Prostate gland (tissue), 2 donors: ENCODE data around the gene SHROOM4. TPM values are rescaled to one million over a fixed set of nuclear protein-coding genes. Genes with fewer than 3 reads are reported as not detected.

Source experiments
- DNase-seq: peaks from one replicate; pipeline ENCODE4 v3.0.0-alpha.2; 2019; ENCODE audit warnings: low spot score
- H3K27ac ChIP-seq, 2 donors: fragments of 200-600 bp; sonication (generic); 2 replicates each; pipeline ENCODE4 v1.5.1; 2017 to 2019
- H3K27me3 ChIP-seq: fragments of 200-600 bp; sonication (generic); replicated peaks from 2 replicates; pipeline ENCODE4 v1.5.1; 2019; ENCODE audit not compliant: insufficient read depth
- H3K36me3 ChIP-seq, 2 donors: fragments of 200-600 bp; sonication (generic); 1 replicate in 1 of 2; 2 replicates in 1 of 2; pipeline versions ENCODE4 v1.5.1 to v1.8.1; 2017 to 2019
- H3K4me1 ChIP-seq: fragments of 200-600 bp; sonication (generic); replicated peaks from 2 replicates; pipeline ENCODE4 v1.5.1; 2019
- H3K4me3 ChIP-seq, 2 donors: fragments of 200-600 bp; sonication (generic); 2 replicates each; pipeline ENCODE4 v1.5.1; 2017 to 2019
- H3K9me3 ChIP-seq: fragments of 200-600 bp; sonication (generic); 2 replicates; pipeline ENCODE4 v1.5.1; 2017
- CTCF ChIP-seq, 4 experiments: fragments of 200-600 bp in 2 of 4; fragments of 450-650 bp in 2 of 4; sonication (generic) in 2 of 4; IDR thresholded peaks; 1 replicate in 3 of 4; 2 replicates in 1 of 4; pipeline ENCODE4 v1.5.1; 2016 to 2019; ENCODE audit warnings: antibody characterized with exemption in 4 of 4, mild to moderate bottlenecking in 2 of 4, moderate library complexity in 2 of 4
- POLR2A ChIP-seq: fragments of 450-650 bp; IDR thresholded peaks from one replicate; pipeline ENCODE4 v1.6.1; 2016; ENCODE audit warnings: antibody characterized with exemption, mild to moderate bottlenecking
- POLR2AphosphoS5 ChIP-seq: sonication (generic); formaldehyde crosslinking; IDR thresholded peaks from one replicate; pipeline ENCODE4 v1.6.1; 2017; ENCODE audit warnings: antibody characterized with exemption
- WGBS: methylation state at CpG from one replicate; pipeline ENCODE4 v1.1.5; 2018; 5-methylcytosine and 5-hydroxymethylcytosine counted together
- intact Hi-C: fragments of 100-400 bp; cut with DNase I; formaldehyde crosslinking; loops from one replicate; pipeline ENCODE4 v1.14.2; 2022
- total RNA-seq, 2 donors: library from RNA; depleted of rRNA; stranded (reverse); fragments of >200 nt; gene quantifications; one replicate each; pipeline ENCODE4 v1.1.0, GENCODE V29; 2016

SHROOM4 gene
- total RNA-seq, 2 donors from 2014 or later, result 6.1 to 7.3 TPM

- Histone ChIP-seq H3K4me1 (no peaks in the 10 kb centered on the region), H3K36me3 (no peaks in the 10 kb centered on the region), H3K27ac (no peak overlapping the region), H3K27me3 (no peaks in the 10 kb centered on the region), H3K9me3 (no peaks in the 10 kb centered on the region), H3K4me3 (no peak overlapping the region)
- 88% methylated on average over 1 of the region's 1 CpG for WGBS
- intact Hi-C loops, result no loop called here
- TF ChIP-seq POLR2AphosphoS5 (no peak), POLR2A (no peak), CTCF (IDR thresholded peaks at IDR 0.05) (no peak)
- no peak for DNase-seq
These were observed 145.1 kb downstream of the SHROOM4 start for GRCh38 chrX:50668860-50669259.

- no peaks in the 10 kb centered on the region for H3K9me3 ChIP-seq
- no peaks in the 10 kb centered on the region for H3K27me3 ChIP-seq
- DNase-seq, result no peak
- intact Hi-C loops, result no loop called here
- H3K27ac ChIP-seq, result no peak overlapping the region
- H3K36me3 ChIP-seq, result no peaks in the 10 kb centered on the region
- TF ChIP-seq CTCF (IDR thresholded peaks at IDR 0.05) (no peak), POLR2AphosphoS5 (no peak), POLR2A (no peak)
- no peak overlapping the region for H3K4me3 ChIP-seq
- H3K4me1 ChIP-seq, result no peaks in the 10 kb centered on the region
These were observed 165.8 kb downstream of the SHROOM4 start for GRCh38 chrX:50648156-50648555.

- H3K4me1 ChIP-seq, result no peaks in the 10 kb centered on the region
- H3K4me3 ChIP-seq, result no peak overlapping the region
- H3K9me3 ChIP-seq, result no peaks in the 10 kb centered on the region
- DNase-seq, result no peak
- TF ChIP-seq POLR2AphosphoS5, result no peak
- no peak for TF ChIP-seq POLR2A
- no peaks in the 10 kb centered on the region for H3K27me3 ChIP-seq
- H3K27ac ChIP-seq, result no peak overlapping the region
- intact Hi-C loops, result no loop called here
- no peaks in the 10 kb centered on the region for H3K36me3 ChIP-seq
These were observed 169.5 kb downstream of the SHROOM4 start for GRCh38 chrX:50644496-50644895.

DNA sequence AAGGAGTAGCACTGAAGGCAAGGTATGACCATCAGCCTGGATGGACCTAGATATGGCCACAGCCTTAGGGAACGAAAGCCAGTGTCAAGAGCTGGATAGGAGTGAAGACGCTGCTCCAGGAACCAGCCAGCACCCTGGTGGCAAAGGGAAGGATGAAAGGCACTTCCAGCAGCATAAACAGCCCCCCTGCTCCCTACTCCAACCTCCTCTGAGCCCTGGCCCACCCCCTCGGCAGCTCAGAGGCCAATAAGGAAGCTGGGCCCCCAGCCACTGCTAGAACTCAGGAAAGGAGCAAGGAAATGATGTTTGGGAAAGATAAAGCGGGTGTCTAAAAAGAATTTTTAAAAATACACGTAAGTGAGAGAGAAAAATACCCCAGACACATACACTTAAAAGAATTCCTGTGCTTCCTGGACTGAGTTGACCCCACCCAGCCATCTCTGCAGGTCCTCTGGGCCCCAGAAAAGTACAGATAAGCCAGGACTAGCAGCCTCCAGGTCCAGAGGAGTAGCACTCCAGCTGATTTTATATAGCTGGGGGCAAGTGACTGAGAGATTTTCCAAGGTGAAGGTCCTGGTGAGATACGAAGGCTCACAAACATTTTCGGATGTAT lies 170.4 kb downstream of the SHROOM4 start:
- WGBS, result 82% methylated on average over 6 of the region's 7 CpGs
- no peaks in the 10 kb centered on the region for H3K9me3 ChIP-seq
- TF ChIP-seq CTCF (IDR thresholded peaks at IDR 0.05), result no peak
- TF ChIP-seq POLR2AphosphoS5, result no peak
- no peak for TF ChIP-seq POLR2A
- H3K27ac ChIP-seq, result no peak overlapping the region
- no peaks in the 10 kb centered on the region for H3K36me3 ChIP-seq
- no peaks in the 10 kb centered on the region for H3K4me1 ChIP-seq
- H3K4me3 ChIP-seq, result no peak overlapping the region
- H3K27me3 ChIP-seq, result no peaks in the 10 kb centered on the region
- intact Hi-C loops, result no loop called here
- DNase-seq, result no peak

DNA sequence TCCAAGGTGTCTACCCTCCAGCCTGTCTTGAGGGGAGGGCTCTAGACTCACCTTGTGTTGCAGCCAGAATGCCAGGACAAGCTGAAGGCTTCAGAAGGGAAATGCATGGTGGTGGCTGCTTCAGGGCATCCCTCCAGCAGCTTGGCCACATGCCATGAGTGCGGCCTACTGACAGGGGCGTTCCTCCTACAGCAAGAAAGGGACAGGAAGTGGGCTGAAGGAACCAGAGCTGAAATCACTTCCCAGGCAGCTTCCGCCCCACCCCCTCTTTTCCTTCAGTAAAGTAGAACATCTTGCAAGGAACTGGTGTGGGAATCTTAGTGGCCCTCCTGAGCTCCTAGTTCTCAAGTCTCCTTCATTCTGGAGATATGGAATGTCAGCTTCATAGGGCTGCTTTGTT lies 175.9 kb downstream of the SHROOM4 start:
- WGBS, result 64% methylated on average over 3 of the region's 3 CpGs
- H3K4me3 ChIP-seq, result no peak overlapping the region
- DNase-seq, result no peak

More for the DNA sequence above, 175.9 kb downstream of the SHROOM4 start:
- Histone ChIP-seq H3K36me3 (no peaks in the 10 kb centered on the region), H3K27me3 (no peaks in the 10 kb centered on the region), H3K4me1 (no peaks in the 10 kb centered on the region), H3K27ac (no peak overlapping the region), H3K9me3 (no peaks in the 10 kb centered on the region)
- intact Hi-C loops, result no loop called here
- no peak for TF ChIP-seq POLR2AphosphoS5
- no peak for TF ChIP-seq CTCF (IDR thresholded peaks at IDR 0.05)
- no peak for TF ChIP-seq POLR2A
